NCI-H82 treated with DMSO at 0.1 percent for 48 hours (cell line): ENCODE data around the gene SORCS2.
"Not testable (repeated sequence)": the region's sequence is repeated elsewhere in the genome, so short reads cannot be mapped to it uniquely, and the experiment has no call there.

Source experiments
- DNase-seq: peaks from one replicate; lab custom pipeline; 2025; ENCODE audit not compliant: unreplicated experiment; lab: John Stamatoyannopoulos, UW

SORCS2 gene

GRCh38 chr4:7590189-7590588 is 397.9 kb downstream of the SORCS2 start:
- DNase-seq, result no peak

- no peak for DNase-seq
Observed at GRCh38 chr4:7590899-7591298, 398.6 kb downstream of the SORCS2 start.

- no peak for DNase-seq
Observed at GRCh38 chr4:7591409-7592053, 399.2 kb downstream of the SORCS2 start.

- no peak for DNase-seq
Observed at GRCh38 chr4:7593646-7594412, 401.5 kb downstream of the SORCS2 start.

GRCh38 chr4:7595934-7596461 is 403.7 kb downstream of the SORCS2 start:
- DNase-seq, result no peak

GRCh38 chr4:7596918-7597606 is 404.7 kb downstream of the SORCS2 start:
- DNase-seq, result no peak

- no peak for DNase-seq
Observed at GRCh38 chr4:7598939-7599790, 406.8 kb downstream of the SORCS2 start.

- DNase-seq, result no peak
Observed at GRCh38 chr4:7600247-7600646, 407.9 kb downstream of the SORCS2 start.

GRCh38 chr4:7602166-7602565 is 409.8 kb downstream of the SORCS2 start:
- DNase-seq, result not testable (repeated sequence)

GRCh38 chr4:7607156-7607910 is 415.0 kb downstream of the SORCS2 start:
- no peak for DNase-seq

GRCh38 chr4:7608046-7608445 is 415.7 kb downstream of the SORCS2 start:
- no peak for DNase-seq

GRCh38 chr4:7609316-7609715 is 417.0 kb downstream of the SORCS2 start:
- DNase-seq, result no peak

GRCh38 chr4:7610022-7610670 is 417.8 kb downstream of the SORCS2 start:
- DNase-seq, result no peak

GRCh38 chr4:7610841-7611240 is 418.5 kb downstream of the SORCS2 start:
- DNase-seq, result no peak

- no peak for DNase-seq
Observed at GRCh38 chr4:7612311-7612897, 420.1 kb downstream of the SORCS2 start.

- no peak for DNase-seq
Observed at GRCh38 chr4:7614350-7614949, 422.1 kb downstream of the SORCS2 start.

GRCh38 chr4:7616193-7616592 is 423.9 kb downstream of the SORCS2 start:
- no peak for DNase-seq

- DNase-seq, result no peak
Observed at GRCh38 chr4:7618361-7618760, 426.0 kb downstream of the SORCS2 start.
